HepG2 (cell line): ENCODE results near the gene IGIP. TPM values are rescaled to one million over a fixed set of nuclear protein-coding genes. Genes with fewer than 3 reads are reported as not detected.

Experiments used
- KDM2A ChIP-seq: sonication (generic); formaldehyde crosslinking; IDR thresholded peaks from 2 replicates; pipeline ENCODE4 v1.4.0; 2020; ENCODE audit warnings: low read depth, missing genetic modification reagents, borderline replicate concordance
- MED8 ChIP-seq: sonication (generic); formaldehyde crosslinking; IDR thresholded peaks from 2 replicates; pipeline ENCODE4 v1.8.1; 2023; ENCODE audit warnings: mild to moderate bottlenecking, missing genetic modification reagents; ENCODE audit not compliant: insufficient replicate concordance
- RBFOX2 ChIP-seq: fragments of 200-400 bp; formaldehyde crosslinking; IDR thresholded peaks from 2 replicates; pipeline ENCODE4 v1.6.1; 2017; ENCODE audit warnings: low read depth, mild to moderate bottlenecking, low read length
- SAP130 ChIP-seq: IDR thresholded peaks from 2 replicates; pipeline ENCODE4 v1.6.1; 2016; ENCODE audit warnings: low read depth
- ZBTB38 ChIP-seq: sonication (generic); formaldehyde crosslinking; IDR thresholded peaks from 2 replicates; pipeline ENCODE4 v1.5.1; 2020; ENCODE audit warnings: mild to moderate bottlenecking, missing genetic modification reagents
- ZNF333 ChIP-seq: sonication (generic); formaldehyde crosslinking; IDR thresholded peaks from 2 replicates; pipeline ENCODE4 v1.4.0; 2020; ENCODE audit warnings: mild to moderate bottlenecking, missing genetic modification reagents, borderline replicate concordance
- ZNF337 ChIP-seq: sonication (generic); formaldehyde crosslinking; IDR thresholded peaks from 2 replicates; pipeline ENCODE4 v1.5.1; 2020; ENCODE audit warnings: missing genetic modification reagents, low read depth, mild to moderate bottlenecking, borderline replicate concordance
- ZNF790 ChIP-seq: sonication (generic); formaldehyde crosslinking; IDR thresholded peaks from 2 replicates; pipeline ENCODE4 v1.8.0; 2022; ENCODE audit warnings: missing genetic modification reagents, mild to moderate bottlenecking, borderline replicate concordance
- ZSCAN31 ChIP-seq: sonication (generic); formaldehyde crosslinking; IDR thresholded peaks from 2 replicates; pipeline ENCODE4 v1.5.0; 2020; ENCODE audit warnings: low read depth, mild to moderate bottlenecking, missing genetic modification reagents
- polyA plus RNA-seq, 8 experiments: library from polyadenylated mRNA; depleted of rRNA in 3 of 8; stranded (reverse) in 7 of 8; unstranded in 1 of 8; fragments of >200 nt; fragmentation: Illumina TruSeq in 4 of 8; extraction: Trizol in 4 of 8; gene quantifications; 2 replicates each; pipeline versions ENCODE4 v1.2.1 to v1.2.3, GENCODE V29; 2011 to 2016; ENCODE audit warnings: low read depth in 4 of 8, missing spikeins in 1 of 8, mixed read lengths in 1 of 8; ENCODE audit not compliant: insufficient read depth in 1 of 8
- total RNA-seq, 5 experiments: library from RNA; depleted of rRNA; stranded (reverse); fragments of >200 nt; fragmentation: Illumina TruSeq; extraction: Trizol; gene quantifications; 2 replicates each; pipeline ENCODE4 v1.2.3, GENCODE V29; 2016; ENCODE audit warnings: low read depth in 1 of 5
- TF ChIP-seq, protein P1 (sequence below): IDR thresholded peaks from 2 replicates; pipeline ENCODE4 v1.6.1; 2012; ENCODE audit warnings: inconsistent platforms
- TF ChIP-seq, protein P2 (sequence below): sonication (generic); formaldehyde crosslinking; IDR thresholded peaks from 2 replicates; pipeline ENCODE4 v1.4.0; 2020; ENCODE audit warnings: missing genetic modification reagents, mild to moderate bottlenecking, borderline replicate concordance
- TF ChIP-seq, protein P3 (sequence below): sonication (generic); formaldehyde crosslinking; IDR thresholded peaks from 2 replicates; pipeline ENCODE4 v1.5.1; 2020; ENCODE audit warnings: mild to moderate bottlenecking, missing genetic modification reagents, moderate library complexity
- TF ChIP-seq, protein P4 (sequence below): sonication (generic); formaldehyde crosslinking; IDR thresholded peaks from 2 replicates; pipeline ENCODE4 v1.8.1; 2022; ENCODE audit warnings: low read depth, mild to moderate bottlenecking, missing genetic modification reagents
- TF ChIP-seq, protein P5 (sequence below): sonication (generic); formaldehyde crosslinking; IDR thresholded peaks from 2 replicates; pipeline ENCODE4 v1.4.0; 2020; ENCODE audit warnings: missing genetic modification reagents

IGIP gene
- total and polyA plus RNA-seq, 2 of the 13 experiments (the other 11 are each of a cell fraction or from before 2014, with no cell fraction given): 1.7 to 2.1 TPM

DNA sequence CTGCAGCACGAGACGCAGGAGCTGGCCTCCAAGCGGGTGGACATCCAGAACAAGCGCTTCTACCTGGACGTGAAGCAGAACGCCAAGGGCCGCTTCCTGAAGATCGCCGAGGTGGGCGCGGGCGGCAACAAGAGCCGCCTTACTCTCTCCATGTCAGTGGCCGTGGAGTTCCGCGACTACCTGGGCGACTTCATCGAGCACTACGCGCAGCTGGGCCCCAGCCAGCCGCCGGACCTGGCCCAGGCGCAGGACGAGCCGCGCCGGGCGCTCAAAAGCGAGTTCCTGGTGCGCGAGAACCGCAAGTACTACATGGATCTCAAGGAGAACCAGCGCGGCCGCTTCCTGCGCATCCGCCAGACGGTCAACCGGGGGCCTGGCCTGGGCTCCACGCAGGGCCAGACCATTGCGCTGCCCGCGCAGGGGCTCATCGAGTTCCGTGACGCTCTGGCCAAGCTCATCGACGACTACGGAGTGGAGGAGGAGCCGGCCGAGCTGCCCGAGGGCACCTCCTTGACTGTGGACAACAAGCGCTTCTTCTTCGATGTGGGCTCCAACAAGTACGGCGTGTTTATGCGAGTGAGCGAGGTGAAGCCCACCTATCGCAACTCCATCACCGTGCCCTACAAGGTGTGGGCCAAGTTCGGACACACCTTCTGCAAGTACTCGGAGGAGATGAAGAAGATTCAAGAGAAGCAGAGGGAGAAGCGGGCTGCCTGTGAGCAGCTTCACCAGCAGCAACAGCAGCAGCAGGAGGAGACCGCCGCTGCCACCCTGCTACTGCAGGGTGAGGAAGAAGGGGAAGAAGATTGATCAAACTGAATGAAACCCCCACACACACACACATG lies 11.2 kb upstream of the IGIP start (continued):
- peak; percentile 18; the same call in 1 of the 2 replicates for TF ChIP-seq ZBTB38 (CRISPR knock-in tag)
- TF ChIP-seq, protein P1, sequence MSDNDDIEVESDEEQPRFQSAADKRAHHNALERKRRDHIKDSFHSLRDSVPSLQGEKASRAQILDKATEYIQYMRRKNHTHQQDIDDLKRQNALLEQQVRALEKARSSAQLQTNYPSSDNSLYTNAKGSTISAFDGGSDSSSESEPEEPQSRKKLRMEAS: peak; percentile 52; the same call in 1 of the 2 replicates
- peak; percentile 68 for TF ChIP-seq RBFOX2
- TF ChIP-seq ZSCAN31 (CRISPR knock-in tag): 0 out of 2 replicates have a peak, but pooled peaks have one; percentile 31
- TF ChIP-seq, protein P2, sequence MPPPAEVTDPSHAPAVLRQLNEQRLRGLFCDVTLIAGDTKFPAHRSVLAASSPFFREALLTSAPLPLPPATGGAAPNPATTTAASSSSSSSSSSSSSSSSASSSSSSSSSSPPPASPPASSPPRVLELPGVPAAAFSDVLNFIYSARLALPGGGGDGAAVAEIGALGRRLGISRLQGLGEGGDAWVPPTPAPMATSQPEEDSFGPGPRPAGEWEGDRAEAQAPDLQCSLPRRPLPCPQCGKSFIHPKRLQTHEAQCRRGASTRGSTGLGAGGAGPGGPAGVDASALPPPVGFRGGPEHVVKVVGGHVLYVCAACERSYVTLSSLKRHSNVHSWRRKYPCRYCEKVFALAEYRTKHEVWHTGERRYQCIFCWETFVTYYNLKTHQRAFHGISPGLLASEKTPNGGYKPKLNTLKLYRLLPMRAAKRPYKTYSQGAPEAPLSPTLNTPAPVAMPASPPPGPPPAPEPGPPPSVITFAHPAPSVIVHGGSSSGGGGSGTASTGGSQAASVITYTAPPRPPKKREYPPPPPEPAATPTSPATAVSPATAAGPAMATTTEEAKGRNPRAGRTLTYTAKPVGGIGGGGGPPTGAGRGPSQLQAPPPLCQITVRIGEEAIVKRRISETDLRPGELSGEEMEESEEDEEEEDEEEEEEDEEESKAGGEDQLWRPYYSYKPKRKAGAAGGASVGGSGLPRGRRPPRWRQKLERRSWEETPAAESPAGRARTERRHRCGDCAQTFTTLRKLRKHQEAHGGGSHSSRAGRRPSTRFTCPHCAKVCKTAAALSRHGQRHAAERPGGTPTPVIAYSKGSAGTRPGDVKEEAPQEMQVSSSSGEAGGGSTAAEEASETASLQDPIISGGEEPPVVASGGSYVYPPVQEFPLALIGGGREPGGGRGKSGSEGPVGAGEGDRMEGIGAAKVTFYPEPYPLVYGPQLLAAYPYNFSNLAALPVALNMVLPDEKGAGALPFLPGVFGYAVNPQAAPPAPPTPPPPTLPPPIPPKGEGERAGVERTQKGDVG (CRISPR knock-in tag): no peak
- peak; percentile 80; the same call in 1 of the 2 replicates for TF ChIP-seq KDM2A (CRISPR knock-in tag)
- TF ChIP-seq ZNF790 (CRISPR knock-in tag): peak; percentile 26; the same call in 1 of the 2 replicates
- 0 out of 2 replicates have a peak, but pooled peaks have one; percentile 22 for TF ChIP-seq ZNF333 (CRISPR knock-in tag)
- TF ChIP-seq, protein P3, sequence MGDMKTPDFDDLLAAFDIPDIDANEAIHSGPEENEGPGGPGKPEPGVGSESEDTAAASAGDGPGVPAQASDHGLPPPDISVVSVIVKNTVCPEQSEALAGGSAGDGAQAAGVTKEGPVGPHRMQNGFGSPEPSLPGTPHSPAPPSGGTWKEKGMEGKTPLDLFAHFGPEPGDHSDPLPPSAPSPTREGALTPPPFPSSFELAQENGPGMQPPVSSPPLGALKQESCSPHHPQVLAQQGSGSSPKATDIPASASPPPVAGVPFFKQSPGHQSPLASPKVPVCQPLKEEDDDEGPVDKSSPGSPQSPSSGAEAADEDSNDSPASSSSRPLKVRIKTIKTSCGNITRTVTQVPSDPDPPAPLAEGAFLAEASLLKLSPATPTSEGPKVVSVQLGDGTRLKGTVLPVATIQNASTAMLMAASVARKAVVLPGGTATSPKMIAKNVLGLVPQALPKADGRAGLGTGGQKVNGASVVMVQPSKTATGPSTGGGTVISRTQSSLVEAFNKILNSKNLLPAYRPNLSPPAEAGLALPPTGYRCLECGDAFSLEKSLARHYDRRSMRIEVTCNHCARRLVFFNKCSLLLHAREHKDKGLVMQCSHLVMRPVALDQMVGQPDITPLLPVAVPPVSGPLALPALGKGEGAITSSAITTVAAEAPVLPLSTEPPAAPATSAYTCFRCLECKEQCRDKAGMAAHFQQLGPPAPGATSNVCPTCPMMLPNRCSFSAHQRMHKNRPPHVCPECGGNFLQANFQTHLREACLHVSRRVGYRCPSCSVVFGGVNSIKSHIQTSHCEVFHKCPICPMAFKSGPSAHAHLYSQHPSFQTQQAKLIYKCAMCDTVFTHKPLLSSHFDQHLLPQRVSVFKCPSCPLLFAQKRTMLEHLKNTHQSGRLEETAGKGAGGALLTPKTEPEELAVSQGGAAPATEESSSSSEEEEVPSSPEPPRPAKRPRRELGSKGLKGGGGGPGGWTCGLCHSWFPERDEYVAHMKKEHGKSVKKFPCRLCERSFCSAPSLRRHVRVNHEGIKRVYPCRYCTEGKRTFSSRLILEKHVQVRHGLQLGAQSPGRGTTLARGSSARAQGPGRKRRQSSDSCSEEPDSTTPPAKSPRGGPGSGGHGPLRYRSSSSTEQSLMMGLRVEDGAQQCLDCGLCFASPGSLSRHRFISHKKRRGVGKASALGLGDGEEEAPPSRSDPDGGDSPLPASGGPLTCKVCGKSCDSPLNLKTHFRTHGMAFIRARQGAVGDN (CRISPR knock-in tag): peak; percentile 75
- TF ChIP-seq ZNF337 (CRISPR knock-in tag): no peak
- TF ChIP-seq, protein P4, sequence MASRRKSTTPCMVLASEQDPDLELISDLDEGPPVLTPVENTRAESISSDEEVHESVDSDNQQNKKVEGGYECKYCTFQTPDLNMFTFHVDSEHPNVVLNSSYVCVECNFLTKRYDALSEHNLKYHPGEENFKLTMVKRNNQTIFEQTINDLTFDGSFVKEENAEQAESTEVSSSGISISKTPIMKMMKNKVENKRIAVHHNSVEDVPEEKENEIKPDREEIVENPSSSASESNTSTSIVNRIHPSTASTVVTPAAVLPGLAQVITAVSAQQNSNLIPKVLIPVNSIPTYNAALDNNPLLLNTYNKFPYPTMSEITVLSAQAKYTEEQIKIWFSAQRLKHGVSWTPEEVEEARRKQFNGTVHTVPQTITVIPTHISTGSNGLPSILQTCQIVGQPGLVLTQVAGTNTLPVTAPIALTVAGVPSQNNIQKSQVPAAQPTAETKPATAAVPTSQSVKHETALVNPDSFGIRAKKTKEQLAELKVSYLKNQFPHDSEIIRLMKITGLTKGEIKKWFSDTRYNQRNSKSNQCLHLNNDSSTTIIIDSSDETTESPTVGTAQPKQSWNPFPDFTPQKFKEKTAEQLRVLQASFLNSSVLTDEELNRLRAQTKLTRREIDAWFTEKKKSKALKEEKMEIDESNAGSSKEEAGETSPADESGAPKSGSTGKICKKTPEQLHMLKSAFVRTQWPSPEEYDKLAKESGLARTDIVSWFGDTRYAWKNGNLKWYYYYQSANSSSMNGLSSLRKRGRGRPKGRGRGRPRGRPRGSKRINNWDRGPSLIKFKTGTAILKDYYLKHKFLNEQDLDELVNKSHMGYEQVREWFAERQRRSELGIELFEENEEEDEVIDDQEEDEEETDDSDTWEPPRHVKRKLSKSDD (CRISPR knock-in tag): no peak
- TF ChIP-seq, protein P5, sequence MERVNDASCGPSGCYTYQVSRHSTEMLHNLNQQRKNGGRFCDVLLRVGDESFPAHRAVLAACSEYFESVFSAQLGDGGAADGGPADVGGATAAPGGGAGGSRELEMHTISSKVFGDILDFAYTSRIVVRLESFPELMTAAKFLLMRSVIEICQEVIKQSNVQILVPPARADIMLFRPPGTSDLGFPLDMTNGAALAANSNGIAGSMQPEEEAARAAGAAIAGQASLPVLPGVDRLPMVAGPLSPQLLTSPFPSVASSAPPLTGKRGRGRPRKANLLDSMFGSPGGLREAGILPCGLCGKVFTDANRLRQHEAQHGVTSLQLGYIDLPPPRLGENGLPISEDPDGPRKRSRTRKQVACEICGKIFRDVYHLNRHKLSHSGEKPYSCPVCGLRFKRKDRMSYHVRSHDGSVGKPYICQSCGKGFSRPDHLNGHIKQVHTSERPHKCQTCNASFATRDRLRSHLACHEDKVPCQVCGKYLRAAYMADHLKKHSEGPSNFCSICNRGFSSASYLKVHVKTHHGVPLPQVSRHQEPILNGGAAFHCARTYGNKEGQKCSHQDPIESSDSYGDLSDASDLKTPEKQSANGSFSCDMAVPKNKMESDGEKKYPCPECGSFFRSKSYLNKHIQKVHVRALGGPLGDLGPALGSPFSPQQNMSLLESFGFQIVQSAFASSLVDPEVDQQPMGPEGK: no peak
- TF ChIP-seq SAP130 (CRISPR knock-in tag): peak; percentile 7; the same call in 1 of the 2 replicates
- TF ChIP-seq MED8 (CRISPR knock-in tag): no peak
